SJCRH30 (cell line): ENCODE measurements around the gene PLLP. TPM values are rescaled to one million over a fixed set of nuclear protein-coding genes. Genes with fewer than 3 reads are reported as not detected.
"Not testable (repeated sequence)": the region's sequence is repeated elsewhere in the genome, so short reads cannot be mapped to it uniquely, and the experiment has no call there.

Experiments used
- DNase-seq, 2 experiments: peaks; one replicate each; pipeline ENCODE4 v3.0.0-alpha.2; 2015 to 2020
- H3K27ac ChIP-seq: fragments of 250-450 bp; sonication (Bioruptor Pico); 2 replicates; pipeline ENCODE4 v1.5.1; 2020; ENCODE audit warnings: mild to moderate bottlenecking, moderate library complexity
- H3K27me3 ChIP-seq: fragments of 250-450 bp; sonication (Bioruptor Pico); 2 replicates; pipeline ENCODE4 v1.5.1; 2020; ENCODE audit warnings: mild to moderate bottlenecking, moderate library complexity
- H3K36me3 ChIP-seq: fragments of 250-450 bp; sonication (Bioruptor Pico); 2 replicates; pipeline ENCODE4 v1.5.1; 2020; ENCODE audit warnings: mild to moderate bottlenecking, moderate library complexity
- H3K4me1 ChIP-seq: fragments of 250-450 bp; sonication (Bioruptor Pico); 2 replicates; pipeline ENCODE4 v1.5.1; 2020; ENCODE audit warnings: mild to moderate bottlenecking, moderate library complexity
- H3K4me3 ChIP-seq: fragments of 250-450 bp; sonication (Bioruptor Pico); 2 replicates; pipeline ENCODE4 v1.5.1; 2020; ENCODE audit warnings: mild to moderate bottlenecking, moderate library complexity
- H3K9me3 ChIP-seq: fragments of 250-450 bp; sonication (Bioruptor Pico); replicated peaks from 2 replicates; pipeline ENCODE4 v1.5.1; 2020; ENCODE audit warnings: mild to moderate bottlenecking, moderate library complexity
- total RNA-seq: library from RNA; depleted of rRNA; stranded (reverse); fragments of >200 nt; shearing (Covaris generic); gene quantifications from 2 replicates; pipeline ENCODE4 v1.2.3, GENCODE V29; 2014

The PLLP gene
- total RNA-seq, 1 experiment from 2014 or later: 0.49 TPM

- Histone ChIP-seq H3K4me3 (no peak overlapping the region), H3K36me3 (no peaks in the 10 kb centered on the region), H3K9me3 (no peaks in the 10 kb centered on the region), H3K27ac (no peak overlapping the region), H3K4me1 (peaks cover 8% of the 10 kb centered on the region; the same call in 1 of the 2 replicates), H3K27me3 (peaks cover 6% of the 10 kb centered on the region; the same call in 1 of the 2 replicates)
- DNase-seq: peak in 1 of 2 experiments; percentile 40
These were observed 5.2 kb upstream of the PLLP start for GRCh38 chr16:57289391-57290257.

- Histone ChIP-seq H3K9me3 (no peaks in the 10 kb centered on the region), H3K4me1 (peaks cover 7% of the 10 kb centered on the region; the same call in 1 of the 2 replicates), H3K36me3 (no peaks in the 10 kb centered on the region), H3K27ac (no peak overlapping the region), H3K4me3 (no peak overlapping the region), H3K27me3 (peaks cover 22% of the 10 kb centered on the region; the same call in 1 of the 2 replicates)
- DNase-seq: no peak
These were observed 907 bp upstream of the PLLP start for GRCh38 chr16:57285379-57285778.

DNA sequence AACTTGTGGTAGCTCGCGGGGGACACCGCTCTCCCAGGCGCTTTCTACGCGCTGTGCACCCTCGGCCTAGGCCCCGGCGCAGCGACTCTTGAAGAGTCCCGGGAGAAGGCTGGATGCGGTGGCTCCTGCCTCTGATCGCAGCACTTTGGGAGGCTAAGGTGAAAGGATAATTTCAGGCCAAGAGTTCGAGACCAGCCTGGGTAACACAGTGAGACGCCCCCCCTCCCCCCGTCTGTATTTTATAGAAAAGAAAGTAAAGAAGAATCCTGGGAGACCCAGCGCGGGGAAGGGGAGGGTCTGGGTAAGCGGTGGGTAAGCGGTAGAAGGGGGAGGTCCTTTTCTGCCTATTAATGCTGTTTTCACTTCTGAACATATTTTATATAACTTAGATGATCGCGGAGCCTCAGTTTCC lies 486 bp upstream of the PLLP start:
- Histone ChIP-seq H3K9me3 (no peaks in the 10 kb centered on the region), H3K27me3 (peaks cover 22% of the 10 kb centered on the region; the same call in 1 of the 2 replicates), H3K36me3 (no peaks in the 10 kb centered on the region)

DNA sequence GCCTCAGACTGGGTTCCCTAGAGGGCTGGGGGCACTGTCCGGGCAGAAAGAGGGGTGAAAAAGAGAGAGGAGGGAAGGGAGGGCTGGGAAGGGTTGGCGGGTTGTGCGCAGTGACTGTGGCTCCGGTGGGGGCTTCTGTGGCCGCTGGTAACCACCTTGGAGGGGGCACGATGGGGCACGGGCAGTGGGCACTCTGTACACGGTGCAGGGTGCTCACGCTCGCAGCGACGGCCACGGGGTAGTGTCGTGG lies 588 bp downstream of the PLLP start:
- DNase-seq: no peak
- H3K27me3 ChIP-seq: peaks cover 22% of the 10 kb centered on the region; the same call in 1 of the 2 replicates

More for the DNA sequence above, 486 bp upstream of the PLLP start:
- Histone ChIP-seq H3K4me3 (peak overlapping the region; percentile 58), H3K4me1 (peaks cover 3% of the 10 kb centered on the region; the same call in 1 of the 2 replicates), H3K27ac (no peak overlapping the region)
- no peak for DNase-seq

GRCh38 chr16:57283214-57283958 lies 1.1 kb downstream of the PLLP start:
- Histone ChIP-seq H3K36me3 (no peaks in the 10 kb centered on the region), H3K27ac (no peak overlapping the region), H3K27me3 (peaks cover 22% of the 10 kb centered on the region; the same call in 1 of the 2 replicates), H3K4me1 (peaks cover 2% of the 10 kb centered on the region), H3K4me3 (no peak overlapping the region), H3K9me3 (no peaks in the 10 kb centered on the region)
- no peak for DNase-seq

More for the DNA sequence above, 588 bp downstream of the PLLP start:
- Histone ChIP-seq H3K9me3 (no peaks in the 10 kb centered on the region), H3K4me1 (no peaks in the 10 kb centered on the region; the same call in 1 of the 2 replicates), H3K27ac (no peak overlapping the region), H3K36me3 (no peaks in the 10 kb centered on the region), H3K4me3 (no peak overlapping the region)

DNA sequence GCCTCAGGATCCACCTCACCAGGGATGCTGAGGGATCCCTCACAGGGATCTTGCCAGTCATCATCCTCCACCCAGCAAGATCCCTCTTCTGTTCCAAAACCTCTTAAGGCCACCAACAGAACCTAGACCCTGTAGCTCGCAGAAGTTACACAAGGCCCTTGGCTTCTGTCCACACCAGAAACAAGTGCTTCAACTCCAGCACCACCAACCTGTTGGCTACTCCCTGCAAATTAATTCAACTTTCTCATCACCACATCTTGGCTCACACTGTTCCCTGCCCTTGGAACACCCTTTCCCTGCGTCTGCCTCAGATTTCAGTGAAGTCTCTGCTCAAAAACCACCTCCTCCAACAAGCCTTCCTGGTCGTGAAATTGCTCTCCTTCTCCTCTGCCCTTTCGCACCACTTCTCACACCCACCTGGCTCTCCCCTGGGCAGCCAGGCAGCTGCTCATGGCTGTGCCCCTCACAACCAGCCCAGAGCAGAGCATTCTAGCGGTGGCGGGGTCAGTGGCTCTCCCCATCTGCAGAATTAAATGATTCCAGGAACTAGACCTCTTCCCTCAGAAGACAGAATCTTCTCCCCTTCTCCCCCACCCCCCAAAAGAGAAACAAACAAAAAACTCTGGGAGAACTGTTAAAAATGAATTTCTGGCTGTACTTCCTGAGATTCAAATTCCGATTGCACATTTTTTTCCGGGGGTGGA lies 1.8 kb downstream of the PLLP start:
- no peak overlapping the region for H3K4me3 ChIP-seq
- H3K27me3 ChIP-seq: peaks cover 22% of the 10 kb centered on the region; the same call in 1 of the 2 replicates
- DNase-seq: no peak
- no peak overlapping the region for H3K27ac ChIP-seq
- no peaks in the 10 kb centered on the region for H3K9me3 ChIP-seq
- no peaks in the 10 kb centered on the region for H3K36me3 ChIP-seq
- peaks cover 9% of the 10 kb centered on the region for H3K4me1 ChIP-seq

DNA sequence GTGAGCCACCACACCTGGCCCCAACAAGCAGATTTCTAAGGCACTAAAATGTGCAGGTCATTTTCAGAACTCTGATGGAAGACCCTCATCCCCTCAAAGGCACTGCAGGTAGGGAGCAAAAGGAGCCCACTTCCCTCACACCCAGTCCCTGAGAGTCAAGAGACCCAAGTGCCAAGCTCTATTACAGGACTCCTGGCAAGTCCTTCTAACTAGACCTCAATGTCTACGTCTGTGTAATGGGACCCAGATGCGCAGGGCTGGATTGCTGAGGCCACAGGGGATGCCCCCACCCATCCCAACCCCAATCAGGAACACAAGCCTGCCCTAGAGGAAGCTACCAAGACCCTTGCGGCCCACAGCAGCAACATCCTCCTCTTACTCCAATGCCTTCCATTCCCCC lies 2.7 kb downstream of the PLLP start:
- Histone ChIP-seq H3K9me3 (no peaks in the 10 kb centered on the region), H3K27me3 (peaks cover 22% of the 10 kb centered on the region; the same call in 1 of the 2 replicates), H3K4me1 (peaks cover 18% of the 10 kb centered on the region), H3K36me3 (no peaks in the 10 kb centered on the region), H3K4me3 (no peak overlapping the region), H3K27ac (no peak overlapping the region)
- no peak for DNase-seq

DNA sequence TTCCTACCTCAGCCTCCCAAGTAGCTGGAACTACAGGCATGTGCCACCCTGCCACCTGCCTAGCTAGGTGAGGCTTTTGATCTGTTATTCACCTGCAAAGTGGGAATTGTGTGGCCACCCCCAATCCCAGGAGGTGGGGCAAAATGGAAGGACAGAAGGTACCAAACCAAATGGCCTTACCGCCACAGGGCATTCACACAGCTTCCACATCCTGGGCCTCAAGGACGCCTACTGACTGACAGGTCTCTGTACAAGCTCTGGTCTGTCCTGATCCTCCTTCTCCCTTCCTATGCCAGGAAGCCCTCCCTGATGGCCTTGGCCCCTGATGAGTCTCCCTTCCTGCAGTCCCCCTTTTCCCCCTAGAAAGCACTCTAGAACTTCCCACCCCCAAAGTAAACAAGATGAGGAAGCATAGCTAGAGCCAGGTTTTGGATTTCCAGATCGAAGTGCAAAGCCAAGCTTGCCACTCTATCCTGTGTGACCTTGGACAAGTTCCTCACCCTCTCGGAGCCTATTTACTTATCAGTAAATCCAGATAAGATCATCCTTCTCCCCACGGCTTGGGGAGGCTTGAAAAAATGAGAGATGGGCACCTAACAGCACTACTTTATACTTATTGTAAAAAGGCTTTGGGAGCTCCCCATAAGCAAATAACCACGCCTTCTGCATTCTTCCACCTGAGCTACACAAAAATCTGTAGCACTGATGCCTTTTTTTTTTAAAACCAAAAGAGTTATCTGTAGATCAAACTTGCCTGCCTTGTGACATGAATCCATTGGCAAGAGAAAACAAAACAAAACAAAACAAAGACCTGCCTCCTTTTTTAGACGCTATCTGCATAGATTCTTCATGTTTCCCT lies 4.5 kb downstream of the PLLP start:
- Histone ChIP-seq H3K36me3 (no peaks in the 10 kb centered on the region), H3K27ac (no peak overlapping the region), H3K27me3 (peaks cover 19% of the 10 kb centered on the region; the same call in 1 of the 2 replicates), H3K4me3 (no peak overlapping the region), H3K4me1 (peaks cover 21% of the 10 kb centered on the region), H3K9me3 (no peaks in the 10 kb centered on the region)
- no peak for DNase-seq

DNA sequence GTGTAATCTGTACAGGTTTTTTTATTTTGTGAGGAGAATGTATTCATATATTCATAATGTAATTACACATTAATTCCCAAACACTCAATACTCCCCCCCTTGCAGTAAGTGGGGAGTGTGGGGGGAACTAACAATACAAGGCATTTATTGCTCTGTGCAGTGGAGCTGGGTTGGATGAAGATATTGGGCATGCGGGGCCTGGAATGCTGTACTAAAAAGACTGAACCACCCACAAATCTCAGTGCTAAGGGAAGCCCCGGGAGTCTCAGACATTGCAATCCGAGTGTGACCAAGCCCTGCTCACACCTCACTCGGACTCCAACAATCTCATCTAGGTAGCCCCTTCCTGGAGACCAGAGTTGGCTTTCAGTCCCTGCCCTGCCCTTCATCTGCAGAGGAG lies 6.0 kb downstream of the PLLP start:
- no peak overlapping the region for H3K4me3 ChIP-seq
- H3K27me3 ChIP-seq: peaks cover 10% of the 10 kb centered on the region; the same call in 1 of the 2 replicates
- H3K36me3 ChIP-seq: no peaks in the 10 kb centered on the region
- no peaks in the 10 kb centered on the region for H3K9me3 ChIP-seq
- peaks cover 21% of the 10 kb centered on the region for H3K4me1 ChIP-seq
- no peak overlapping the region for H3K27ac ChIP-seq
- no peak for DNase-seq

- Histone ChIP-seq H3K9me3 (no peaks in the 10 kb centered on the region), H3K27me3 (peaks cover 3% of the 10 kb centered on the region; the same call in 1 of the 2 replicates), H3K4me3 (no peak overlapping the region), H3K36me3 (no peaks in the 10 kb centered on the region), H3K27ac (peak overlapping the region; percentile 5), H3K4me1 (peaks cover 21% of the 10 kb centered on the region)
- peak; percentile 83 for DNase-seq
These were observed 6.9 kb downstream of the PLLP start for GRCh38 chr16:57277586-57277985.

GRCh38 chr16:57276596-57276995 lies 7.9 kb downstream of the PLLP start:
- H3K27me3 ChIP-seq: no peaks in the 10 kb centered on the region
- H3K4me3 ChIP-seq: no peak overlapping the region
- peak in 1 of 2 experiments; percentile 29 for DNase-seq
- no peaks in the 10 kb centered on the region for H3K36me3 ChIP-seq
- no peaks in the 10 kb centered on the region for H3K9me3 ChIP-seq
- peaks cover 21% of the 10 kb centered on the region for H3K4me1 ChIP-seq
- no peak overlapping the region; the same call in 1 of the 2 replicates for H3K27ac ChIP-seq

- not testable (repeated sequence) for H3K36me3 ChIP-seq, DNase-seq, H3K27me3 ChIP-seq, H3K4me3 ChIP-seq, H3K9me3 ChIP-seq, H3K27ac ChIP-seq
- H3K4me1 ChIP-seq: peaks cover 21% of the 10 kb centered on the region
These were observed 8.5 kb downstream of the PLLP start for GRCh38 chr16:57275946-57276345.

- H3K36me3 ChIP-seq: no peaks in the 10 kb centered on the region
- no peaks in the 10 kb centered on the region for H3K27me3 ChIP-seq
These were observed 10.6 kb downstream of the PLLP start for GRCh38 chr16:57273826-57274225.

GRCh38 chr16:57273359-57273758 lies 11.1 kb downstream of the PLLP start:
- Histone ChIP-seq H3K27me3 (no peaks in the 10 kb centered on the region), H3K36me3 (no peaks in the 10 kb centered on the region), H3K9me3 (no peaks in the 10 kb centered on the region), H3K4me3 (no peak overlapping the region), H3K4me1 (peaks cover 22% of the 10 kb centered on the region), H3K27ac (no peak overlapping the region)
- no peak for DNase-seq

More at GRCh38 chr16:57273826-57274225, 10.6 kb downstream of the PLLP start:
- Histone ChIP-seq H3K4me3 (no peak overlapping the region), H3K27ac (no peak overlapping the region), H3K9me3 (no peaks in the 10 kb centered on the region), H3K4me1 (peaks cover 24% of the 10 kb centered on the region)
- DNase-seq: no peak
